GM12801 (cell line): ENCODE results near the gene PCDHA10.
"Not testable (repeated sequence)": the region's sequence is repeated elsewhere in the genome, so short reads cannot be mapped to it uniquely, and the experiment has no call there.

Experiments
- TF ChIP-seq, protein P1 (sequence below): IDR thresholded peaks from one replicate; pipeline ENCODE4 v1.5.1; 2011; ENCODE audit warnings: control low read depth; ENCODE audit not compliant: insufficient read length; ENCODE audit errors: extremely low read depth

Gene PCDHA10

DNA sequence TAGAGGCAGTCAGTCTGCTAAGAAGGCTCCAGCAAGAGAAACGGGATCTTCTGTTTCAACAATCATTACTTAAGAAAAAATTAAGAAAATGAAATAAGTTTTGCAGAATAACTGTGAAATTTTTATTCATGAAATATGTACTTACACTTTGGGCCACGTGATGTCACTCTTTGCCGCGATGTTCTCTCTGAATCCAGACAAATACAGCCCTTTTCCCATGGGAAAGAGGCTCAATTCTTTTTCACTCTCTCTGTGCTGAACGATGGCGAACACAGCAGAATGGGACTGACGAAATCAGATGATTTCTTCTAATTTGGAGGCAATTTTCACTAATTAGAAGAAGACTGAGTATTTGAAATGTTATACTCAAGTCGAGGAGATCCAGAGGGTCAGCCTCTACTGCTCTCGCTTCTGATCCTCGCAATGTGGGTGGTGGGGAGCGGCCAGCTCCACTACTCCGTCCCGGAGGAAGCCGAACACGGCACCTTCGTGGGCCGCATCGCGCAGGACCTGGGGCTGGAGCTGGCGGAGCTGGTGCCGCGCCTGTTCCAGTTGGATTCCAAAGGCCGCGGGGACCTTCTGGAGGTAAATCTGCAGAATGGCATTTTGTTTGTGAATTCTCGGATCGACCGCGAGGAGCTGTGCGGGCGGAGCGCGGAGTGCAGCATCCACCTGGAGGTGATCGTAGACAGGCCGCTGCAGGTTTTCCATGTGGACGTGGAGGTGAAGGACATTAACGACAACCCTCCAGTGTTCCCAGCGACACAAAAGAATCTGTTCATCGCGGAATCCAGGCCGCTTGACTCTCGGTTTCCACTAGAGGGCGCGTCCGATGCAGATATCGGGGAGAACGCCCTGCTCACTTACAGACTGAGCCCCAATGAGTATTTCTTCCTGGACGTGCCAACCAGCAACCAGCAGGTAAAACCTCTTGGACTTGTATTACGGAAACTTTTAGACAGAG is 7.3 kb upstream of the PCDHA10 start, which contains the start of gene PCDHA9:
PCDHA9 (plus strand) TSS at position 244 of the 964 bp plus-strand sequence; CDS start at position 358, 114 bp downstream.
- TF ChIP-seq, protein P1, sequence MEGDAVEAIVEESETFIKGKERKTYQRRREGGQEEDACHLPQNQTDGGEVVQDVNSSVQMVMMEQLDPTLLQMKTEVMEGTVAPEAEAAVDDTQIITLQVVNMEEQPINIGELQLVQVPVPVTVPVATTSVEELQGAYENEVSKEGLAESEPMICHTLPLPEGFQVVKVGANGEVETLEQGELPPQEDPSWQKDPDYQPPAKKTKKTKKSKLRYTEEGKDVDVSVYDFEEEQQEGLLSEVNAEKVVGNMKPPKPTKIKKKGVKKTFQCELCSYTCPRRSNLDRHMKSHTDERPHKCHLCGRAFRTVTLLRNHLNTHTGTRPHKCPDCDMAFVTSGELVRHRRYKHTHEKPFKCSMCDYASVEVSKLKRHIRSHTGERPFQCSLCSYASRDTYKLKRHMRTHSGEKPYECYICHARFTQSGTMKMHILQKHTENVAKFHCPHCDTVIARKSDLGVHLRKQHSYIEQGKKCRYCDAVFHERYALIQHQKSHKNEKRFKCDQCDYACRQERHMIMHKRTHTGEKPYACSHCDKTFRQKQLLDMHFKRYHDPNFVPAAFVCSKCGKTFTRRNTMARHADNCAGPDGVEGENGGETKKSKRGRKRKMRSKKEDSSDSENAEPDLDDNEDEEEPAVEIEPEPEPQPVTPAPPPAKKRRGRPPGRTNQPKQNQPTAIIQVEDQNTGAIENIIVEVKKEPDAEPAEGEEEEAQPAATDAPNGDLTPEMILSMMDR = not testable (repeated sequence)

DNA sequence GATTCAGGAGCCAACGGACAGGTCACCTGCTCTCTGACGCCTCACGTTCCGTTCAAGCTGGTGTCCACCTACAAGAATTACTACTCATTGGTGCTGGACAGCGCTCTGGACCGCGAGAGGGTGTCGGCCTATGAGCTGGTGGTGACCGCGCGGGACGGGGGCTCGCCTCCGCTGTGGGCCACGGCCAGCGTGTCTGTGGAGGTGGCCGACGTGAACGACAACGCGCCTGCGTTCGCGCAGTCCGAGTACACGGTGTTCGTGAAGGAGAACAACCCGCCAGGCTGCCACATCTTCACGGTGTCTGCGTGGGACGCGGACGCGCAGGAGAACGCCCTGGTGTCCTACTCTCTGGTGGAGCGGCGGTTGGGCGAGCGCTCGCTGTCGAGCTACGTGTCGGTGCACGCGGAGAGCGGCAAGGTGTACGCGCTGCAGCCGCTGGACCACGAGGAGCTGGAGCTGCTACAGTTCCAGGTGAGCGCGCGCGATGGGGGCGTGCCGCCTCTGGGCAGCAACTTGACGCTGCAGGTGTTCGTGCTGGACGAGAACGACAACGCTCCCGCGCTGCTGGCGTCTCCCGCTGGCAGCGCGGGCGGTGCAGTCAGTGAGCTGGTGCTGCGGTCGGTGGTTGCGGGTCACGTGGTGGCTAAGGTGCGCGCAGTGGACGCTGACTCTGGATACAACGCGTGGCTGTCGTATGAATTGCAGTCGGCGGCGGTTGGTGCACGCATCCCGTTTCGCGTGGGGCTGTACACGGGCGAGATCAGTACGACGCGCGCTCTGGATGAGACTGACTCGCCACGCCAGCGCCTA is 1.7 kb downstream of the PCDHA10 start:
- TF ChIP-seq, protein P1 = no peak

GRCh38 chr5:140857987-140858240 is 2.2 kb downstream of the PCDHA10 start:
- TF ChIP-seq, protein P1 = no peak

DNA sequence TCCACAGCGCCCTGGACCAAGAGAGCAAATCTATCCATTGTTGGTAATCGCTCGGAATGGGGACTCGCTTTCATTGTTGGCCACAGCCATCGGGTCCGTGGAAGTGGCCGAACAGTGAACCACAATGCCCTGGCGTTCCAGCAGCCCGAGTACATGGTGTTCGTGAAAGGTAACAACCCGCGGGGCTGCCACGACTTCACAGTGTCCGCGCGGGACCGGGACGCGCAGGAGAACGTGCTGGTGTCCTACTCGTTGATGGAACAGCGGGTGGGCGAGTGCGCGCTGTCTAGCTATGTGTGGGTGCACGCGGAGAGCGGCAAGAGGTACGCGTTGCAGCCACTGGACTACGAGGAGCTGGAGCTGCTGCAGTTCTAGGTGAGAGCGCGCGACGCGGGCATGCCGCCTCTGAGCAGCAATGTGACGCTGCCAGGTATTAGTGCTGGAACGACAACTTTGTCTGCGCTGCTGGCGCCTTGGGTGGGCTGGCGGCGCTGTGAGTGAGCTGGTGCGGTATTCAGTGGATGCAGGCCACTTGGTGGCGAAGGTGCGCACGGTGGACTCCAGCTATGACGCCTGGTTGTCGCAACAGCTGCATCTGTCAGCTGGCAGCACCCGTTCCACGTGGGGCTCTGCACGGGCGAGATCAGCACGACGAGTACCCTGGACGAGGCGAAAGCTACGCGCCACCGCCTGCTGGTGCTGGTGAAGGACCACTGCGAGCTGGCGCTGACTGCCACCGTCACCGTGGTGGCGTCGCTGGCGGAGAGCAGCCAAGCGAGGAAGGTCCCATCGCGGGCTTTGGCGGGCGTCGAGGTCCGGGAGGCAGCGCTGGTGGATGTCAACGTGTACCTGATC is 7.0 kb downstream of the PCDHA10 start:
- TF ChIP-seq, protein P1 = no peak

- TF ChIP-seq, protein P1 = no peak
These were observed 13.2 kb downstream of the PCDHA10 start, which contains the start of gene PCDHA11 for GRCh38 chr5:140868721-140869554. Gene PCDHA11, plus strand, starts transcription at chr5:140868957. Its CDS starts 147 bp downstream, at chr5:140869104.

DNA sequence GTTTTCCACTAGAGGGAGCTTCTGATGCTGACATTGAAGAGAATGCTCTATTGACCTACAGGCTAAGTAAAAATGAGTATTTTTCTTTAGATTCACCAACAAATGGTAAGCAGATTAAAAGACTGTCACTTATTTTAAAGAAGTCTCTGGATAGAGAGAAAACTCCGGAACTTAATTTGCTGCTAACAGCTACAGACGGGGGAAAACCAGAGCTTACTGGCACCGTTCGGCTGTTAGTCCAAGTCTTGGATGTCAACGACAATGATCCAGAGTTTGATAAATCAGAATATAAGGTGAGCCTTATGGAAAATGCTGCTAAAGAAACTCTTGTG is 13.8 kb downstream of the PCDHA10 start:
- TF ChIP-seq, protein P1 = no peak
